ENCODE data around the gene GDA. TPM values are rescaled to one million over a fixed set of nuclear protein-coding genes. Genes with fewer than 3 reads are reported as not detected.

Gene GDA
- total and polyA plus RNA-seq, 2 of the 4 experiments (the other 2 are of a cell fraction): not detected

DNA sequence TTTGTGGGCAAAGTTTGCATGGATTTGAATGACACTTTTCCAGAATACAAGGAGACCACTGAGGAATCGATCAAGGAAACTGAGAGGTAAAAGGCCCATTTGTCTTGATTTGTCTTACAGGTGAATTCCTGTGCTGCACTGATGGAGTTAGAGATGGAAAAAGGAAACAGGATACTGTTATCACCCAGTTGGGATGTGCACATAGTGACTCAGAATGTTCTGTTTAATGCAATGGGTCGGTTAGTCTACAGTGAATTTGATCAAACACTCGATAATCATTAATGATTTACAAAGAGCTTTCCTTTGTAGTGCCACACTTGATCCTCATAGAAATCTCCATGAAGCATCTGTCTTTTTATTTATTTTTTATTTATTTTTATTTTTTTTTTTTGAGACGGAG, 64.7 kb downstream of the GDA start:
- ChIA-PET CTCF (no interaction called here), POLR2A (ENCODE audit: unreplicated experiment) (no interaction called here)
- Histone ChIP-seq H4K5ac (ENCODE audit: low read depth, low read length) (no peak overlapping the region), H3K14ac (replicated peaks; ENCODE audit: low read depth, low read length) (no peak overlapping the region), H3K4me3 (ENCODE audit: insufficient read depth, low read depth, low read length) (no peak overlapping the region), H2BK20ac (ENCODE audit: low read depth, low read length) (no peak overlapping the region), H2AK5ac (ENCODE audit: low read depth, low read length) (no peak overlapping the region), H3K18ac (ENCODE audit: low read depth, low read length) (no peak overlapping the region), H4K91ac (ENCODE audit: insufficient read depth, low read depth, low read length) (no peak overlapping the region), H4K20me1 (ENCODE audit: insufficient read depth, low read length) (no peaks in the 10 kb centered on the region), H2AK9ac (replicated peaks; ENCODE audit: low read depth, low read length, poor library complexity) (no peak overlapping the region), H3K79me1 (ENCODE audit: low read depth in 1 of 2, low read length in 2 of 2) (no peaks in the 10 kb centered on the region), H3K4me1 (ENCODE audit: control insufficient read depth, insufficient read depth, low read length) (no peaks in the 10 kb centered on the region), H3K4ac (ENCODE audit: low read depth, low read length) (no peak overlapping the region), H3K9me1 (ENCODE audit: insufficient read depth, low read length) (no peaks in the 10 kb centered on the region), H3K27ac (ENCODE audit: insufficient read depth, low read length) (no peak overlapping the region), H2BK5ac (ENCODE audit: low read depth, low read length, poor library complexity, severe bottlenecking) (no peak overlapping the region), H4K8ac (ENCODE audit: low read depth in 2 of 2, low read length in 2 of 2) (no peak overlapping the region), H3K9me3 (ENCODE audit: control insufficient read depth, insufficient read depth, low read length) (no peaks in the 10 kb centered on the region), H3K36me3 (ENCODE audit: control insufficient read depth, insufficient read depth, low read length) (no peaks in the 10 kb centered on the region), H3K9ac (ENCODE audit: low read depth, low read length) (no peak overlapping the region), H2BK15ac (ENCODE audit: low read depth, low read length) (no peak overlapping the region), H3K27me3 (ENCODE audit: control insufficient read depth, insufficient read depth, low read length) (no peaks in the 10 kb centered on the region; the same call in 1 of the 2 replicates), H3K4me2 (ENCODE audit: low read depth, low read length) (no peak overlapping the region), H3K56ac (ENCODE audit: extremely low read depth, insufficient read depth, low read length) (no peak overlapping the region), H3K23ac (ENCODE audit: low read depth, low read length) (no peak overlapping the region), H2AFZ (replicated peaks; ENCODE audit: low read length, poor library complexity) (no peak overlapping the region), H2BK120ac (ENCODE audit: low read depth, low read length) (no peak overlapping the region)
- TF ChIP-seq CHD1 (IDR thresholded peaks at IDR 0.05; ENCODE audit: low read depth, low read length) (no peak), POLR2A (IDR thresholded peaks at IDR 0.05; ENCODE audit: low read depth, low read length) (no peak), MAZ (IDR thresholded peaks at IDR 0.05; ENCODE audit: borderline replicate concordance, low read depth, low read length) (no peak), SMC3 (IDR thresholded peaks at IDR 0.05; ENCODE audit: low read depth, low read length) (no peak)
- TF ChIP-seq, protein P1, sequence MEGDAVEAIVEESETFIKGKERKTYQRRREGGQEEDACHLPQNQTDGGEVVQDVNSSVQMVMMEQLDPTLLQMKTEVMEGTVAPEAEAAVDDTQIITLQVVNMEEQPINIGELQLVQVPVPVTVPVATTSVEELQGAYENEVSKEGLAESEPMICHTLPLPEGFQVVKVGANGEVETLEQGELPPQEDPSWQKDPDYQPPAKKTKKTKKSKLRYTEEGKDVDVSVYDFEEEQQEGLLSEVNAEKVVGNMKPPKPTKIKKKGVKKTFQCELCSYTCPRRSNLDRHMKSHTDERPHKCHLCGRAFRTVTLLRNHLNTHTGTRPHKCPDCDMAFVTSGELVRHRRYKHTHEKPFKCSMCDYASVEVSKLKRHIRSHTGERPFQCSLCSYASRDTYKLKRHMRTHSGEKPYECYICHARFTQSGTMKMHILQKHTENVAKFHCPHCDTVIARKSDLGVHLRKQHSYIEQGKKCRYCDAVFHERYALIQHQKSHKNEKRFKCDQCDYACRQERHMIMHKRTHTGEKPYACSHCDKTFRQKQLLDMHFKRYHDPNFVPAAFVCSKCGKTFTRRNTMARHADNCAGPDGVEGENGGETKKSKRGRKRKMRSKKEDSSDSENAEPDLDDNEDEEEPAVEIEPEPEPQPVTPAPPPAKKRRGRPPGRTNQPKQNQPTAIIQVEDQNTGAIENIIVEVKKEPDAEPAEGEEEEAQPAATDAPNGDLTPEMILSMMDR (conservative IDR thresholded peaks at IDR 0.05; ENCODE audit: low read depth, low read length): no peak
- no peak for ATAC-seq (ENCODE audit: low read depth)
- intact Hi-C loops (cut with micrococcal nuclease): no loop called here
- WGBS, 2 experiments (ENCODE audit: extremely low coverage in 2 of 2, insufficient read length in 1 of 2): 80% methylated on average over 1 of the region's 4 CpGs; no CpG with 5 or more reads in 1 of the 2 experiments
- dilution Hi-C loops (cut with HindIII; ENCODE audit: low sequenced_read_pairs, unreplicated experiment): no loop called here
- in situ Hi-C loops (cut with MboI; ENCODE audit: low sequenced_read_pairs): no loop called here
- DNase-seq: no peak
- no TSS peak for BruUV-seq (replicated peaks)
